NCI-H1694 treated with DMSO at 0.1 percent for 48 hours (cell line): ENCODE measurements around the gene MRRF.
"Not testable (repeated sequence)": the region's sequence is repeated elsewhere in the genome, so short reads cannot be mapped to it uniquely, and the experiment has no call there.

Source experiments
- DNase-seq: peaks from one replicate; lab custom pipeline; 2025; lab: John Stamatoyannopoulos, UW

MRRF gene

DNA sequence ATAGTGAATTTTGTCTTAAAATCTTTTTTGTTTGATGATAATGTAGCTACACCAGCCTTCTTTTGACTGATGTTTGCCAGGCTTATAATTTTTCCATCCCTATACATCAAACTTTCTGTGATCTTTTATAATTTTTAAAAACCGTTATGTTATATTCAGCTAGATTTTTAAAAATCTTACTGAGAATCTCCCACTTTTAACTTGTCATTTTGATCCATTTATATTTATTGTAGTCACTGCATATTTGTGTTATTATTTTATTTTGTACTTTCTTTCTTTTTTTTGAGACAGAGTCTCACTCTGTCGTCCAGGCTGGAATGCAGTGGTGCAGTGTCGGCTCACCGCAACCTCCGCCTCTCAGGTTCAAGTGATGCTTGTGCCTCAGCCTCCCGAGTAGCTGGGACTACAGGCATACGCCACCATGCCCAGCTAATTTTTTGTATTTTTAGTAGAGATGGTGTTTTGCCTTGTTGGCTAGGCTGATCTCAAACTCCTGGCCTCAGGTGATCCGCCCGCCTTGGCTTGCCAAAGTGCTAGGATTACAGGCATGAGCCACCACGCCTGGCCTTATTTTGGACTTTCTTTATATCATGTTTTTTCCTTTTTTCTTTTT is 12.7 kb downstream of the MRRF start:
- no peak for DNase-seq

- DNase-seq = no peak
Measured at GRCh38 chr9:122281368-122281767, 16.7 kb downstream of the MRRF start.

DNA sequence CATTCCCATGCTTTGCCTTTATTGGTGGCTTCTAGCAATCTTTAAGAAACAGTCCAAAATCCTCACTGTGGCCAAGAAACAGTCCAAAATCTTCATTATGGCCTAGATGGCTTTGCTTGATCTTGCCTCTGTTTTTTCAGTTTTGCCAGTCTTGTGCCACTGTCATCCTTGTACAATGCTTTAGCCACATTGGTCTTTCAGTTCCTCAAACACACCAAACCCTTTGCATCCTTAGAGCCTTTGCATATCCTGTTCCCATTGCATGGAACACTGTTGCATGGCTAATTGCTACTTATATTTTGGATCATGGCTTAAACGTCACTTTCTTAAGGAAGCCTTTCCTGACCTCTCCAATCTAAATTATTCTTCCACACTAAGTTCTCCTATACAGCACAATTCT is 22.1 kb downstream of the MRRF start:
- no peak for DNase-seq

GRCh38 chr9:122287214-122287720 is 22.6 kb downstream of the MRRF start:
- no peak for DNase-seq

- DNase-seq = no peak
Measured at GRCh38 chr9:122291458-122291857, 26.8 kb downstream of the MRRF start.

DNA sequence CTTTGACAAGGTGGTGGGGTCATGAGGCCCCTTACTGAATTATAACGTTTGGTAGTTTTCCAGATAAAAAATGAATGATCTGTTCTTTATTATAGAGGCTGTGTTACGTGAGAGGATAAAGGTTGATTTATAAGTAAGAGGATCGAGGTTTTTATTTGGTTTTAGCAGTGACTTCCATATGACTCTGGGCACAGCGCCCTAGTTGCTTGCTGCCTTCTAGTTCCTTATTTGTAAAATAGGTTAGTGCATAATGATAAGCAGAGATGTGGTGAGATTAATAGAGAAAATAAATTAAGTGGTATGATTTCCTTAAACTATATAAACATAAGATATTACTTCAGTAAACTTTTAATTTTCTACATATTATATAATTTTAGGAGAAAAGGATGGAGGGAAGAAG is 29.8 kb downstream of the MRRF start:
- no peak for DNase-seq

GRCh38 chr9:122297512-122297911 is 32.8 kb downstream of the MRRF start:
- DNase-seq = no peak

GRCh38 chr9:122302237-122303093 is 37.8 kb downstream of the MRRF start:
- no peak for DNase-seq

- no peak for DNase-seq
Measured at GRCh38 chr9:122307061-122307460, 42.4 kb downstream of the MRRF start.

DNA sequence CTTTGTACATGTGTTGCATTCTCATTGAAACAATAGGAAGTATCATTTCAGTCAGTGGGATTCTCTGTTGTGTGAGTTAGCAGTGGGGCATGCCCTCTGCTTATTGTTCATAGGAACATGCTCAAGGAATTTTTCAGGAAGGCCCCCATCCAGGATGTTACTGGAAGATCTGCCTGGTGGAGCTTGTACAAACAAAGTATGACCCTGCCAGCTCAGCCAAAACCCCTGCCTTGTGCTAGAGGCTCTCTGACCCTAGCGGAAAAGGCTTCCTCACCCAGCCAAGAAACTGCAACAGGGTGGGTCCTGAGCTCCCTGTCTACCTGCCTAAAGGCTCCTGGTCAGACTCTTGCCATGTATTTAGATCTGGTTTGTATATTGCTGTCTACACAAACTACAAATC is 43.2 kb downstream of the MRRF start:
- DNase-seq = no peak

- DNase-seq = no peak
Measured at GRCh38 chr9:122309861-122310260, 45.2 kb downstream of the MRRF start.

GRCh38 chr9:122314165-122314564 is 49.5 kb downstream of the MRRF start:
- DNase-seq = no peak

- no peak for DNase-seq
Measured at GRCh38 chr9:122315534-122315933, 50.9 kb downstream of the MRRF start.

- DNase-seq = peak; percentile 45
Measured at GRCh38 chr9:122318284-122318683, 53.6 kb downstream of the MRRF start.

DNA sequence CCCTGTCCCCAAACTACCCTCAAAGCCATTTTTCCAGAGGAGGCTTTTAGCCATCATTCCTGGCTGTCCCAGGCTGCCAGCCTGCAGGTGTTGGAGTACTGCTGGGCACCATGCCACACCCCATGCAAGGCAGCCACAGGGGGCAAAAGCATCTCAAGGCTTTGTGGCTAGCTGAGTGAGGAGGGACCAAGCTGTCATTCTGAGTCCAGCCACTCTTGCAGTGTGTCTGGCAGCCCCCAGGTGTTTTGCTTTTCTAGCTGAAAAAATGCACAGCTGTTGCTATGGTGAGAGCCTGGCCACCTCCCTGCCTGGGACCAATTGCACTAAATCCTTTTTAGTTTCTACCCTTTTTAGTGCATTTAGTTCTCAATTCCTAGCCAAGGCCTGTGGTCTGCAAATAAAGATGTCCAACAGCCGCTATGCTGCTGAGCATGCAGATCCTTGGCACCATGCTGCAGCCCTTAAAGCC is 55.8 kb downstream of the MRRF start:
- no peak for DNase-seq

GRCh38 chr9:122322553-122322952 is 57.9 kb downstream of the MRRF start:
- DNase-seq = no peak

GRCh38 chr9:122324665-122325064 is 60.0 kb downstream of the MRRF start:
- DNase-seq = not testable (repeated sequence)

- no peak for DNase-seq
Measured at GRCh38 chr9:122325124-122325523, 60.4 kb downstream of the MRRF start.

DNA sequence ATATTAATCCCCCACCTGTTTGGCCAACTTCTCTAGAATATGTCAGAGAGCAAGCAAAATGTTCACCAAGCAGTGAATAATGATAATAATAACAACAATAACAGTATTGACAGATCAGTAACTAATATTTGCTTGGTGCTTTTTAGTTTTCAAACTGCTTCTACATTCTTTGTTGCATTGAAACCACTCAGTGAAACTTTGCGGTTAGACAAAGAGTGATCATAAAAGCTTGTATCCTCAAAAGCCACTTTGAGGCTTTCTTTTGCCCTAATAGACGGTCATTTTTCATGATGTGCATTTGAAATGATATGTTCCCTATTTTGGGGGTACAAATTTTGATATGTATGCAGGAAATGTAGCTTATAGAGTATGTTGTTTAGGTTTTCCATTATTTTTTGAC is 62.5 kb downstream of the MRRF start:
- DNase-seq = no peak

DNA sequence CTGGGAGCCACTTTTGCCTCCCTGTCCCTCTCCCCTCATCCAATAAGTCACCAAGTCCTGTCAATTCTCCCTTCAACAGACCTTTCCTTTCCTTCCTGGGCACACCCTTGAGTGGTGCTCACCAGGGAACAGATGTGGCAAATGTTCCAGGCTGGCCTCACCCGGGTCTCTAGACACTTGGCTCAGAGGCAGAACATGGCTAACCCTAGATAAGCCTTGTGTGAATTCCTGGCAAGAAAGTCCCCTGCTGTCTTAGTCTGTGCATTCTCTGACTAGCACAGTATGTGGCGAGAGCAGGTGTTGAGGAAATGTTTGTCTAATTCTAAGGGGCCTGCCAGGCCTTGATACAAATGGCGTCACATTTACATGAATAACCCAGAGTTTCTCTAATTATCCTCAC is 64.9 kb downstream of the MRRF start:
- DNase-seq = no peak

- not testable (repeated sequence) for DNase-seq
Measured at GRCh38 chr9:122330466-122330865, 65.8 kb downstream of the MRRF start.

- DNase-seq = no peak
Measured at GRCh38 chr9:122331523-122331927, 66.8 kb downstream of the MRRF start.

- no peak for DNase-seq
Measured at GRCh38 chr9:122332083-122332482, 67.4 kb downstream of the MRRF start.
